KMS-11 (cell line): ENCODE measurements around the gene PAF1.

Experiments
- H2AFZ ChIP-seq: fragments of 200-600 bp; sonication (generic); 2 replicates; pipeline ENCODE4 v1.6.1; 2016; ENCODE audit warnings: antibody characterized with exemption, mixed run types, low read depth
- H3K27ac ChIP-seq: fragments of 200-600 bp; sonication (generic); 2 replicates; pipeline ENCODE4 v1.6.1; 2016; ENCODE audit warnings: mild to moderate bottlenecking, mixed run types
- H3K27me3 ChIP-seq: fragments of 200-600 bp; sonication (generic); 2 replicates; pipeline ENCODE4 v1.6.1; 2017; ENCODE audit warnings: mild to moderate bottlenecking, low read depth, mixed run types, moderate library complexity; ENCODE audit not compliant: insufficient read depth
- H3K36me3 ChIP-seq: fragments of 200-600 bp; sonication (generic); 2 replicates; pipeline ENCODE4 v1.6.1; 2017; ENCODE audit warnings: mild to moderate bottlenecking, mixed run types; ENCODE audit not compliant: insufficient read depth
- H3K4me1 ChIP-seq: fragments of 200-600 bp; sonication (generic); 2 replicates; pipeline ENCODE4 v1.6.1; 2016; ENCODE audit warnings: mild to moderate bottlenecking, low read depth, mixed run types; ENCODE audit not compliant: poor library complexity, severe bottlenecking
- H3K4me2 ChIP-seq: fragments of 200-600 bp; sonication (generic); 2 replicates; pipeline ENCODE4 v1.7.0; 2016; ENCODE audit warnings: mild to moderate bottlenecking, mixed run types
- H3K4me3 ChIP-seq: fragments of 200-600 bp; sonication (generic); IDR thresholded peaks from 2 replicates; pipeline ENCODE4 v1.6.1; 2017; ENCODE audit warnings: low read depth, low read length, mixed read lengths; ENCODE audit not compliant: insufficient read depth
- H3K79me2 ChIP-seq: fragments of 200-600 bp; sonication (generic); 2 replicates; pipeline ENCODE4 v1.6.1; 2016; ENCODE audit warnings: low read depth, mixed run types; ENCODE audit not compliant: insufficient read depth
- H3K9ac ChIP-seq: fragments of 200-600 bp; sonication (generic); 2 replicates; pipeline ENCODE4 v1.6.1; 2016; ENCODE audit warnings: mild to moderate bottlenecking, mixed run types
- H4K20me1 ChIP-seq: fragments of 200-600 bp; sonication (generic); 2 replicates; pipeline ENCODE4 v1.6.1; 2016; ENCODE audit warnings: mild to moderate bottlenecking, mixed run types; ENCODE audit not compliant: insufficient read depth
- CTCF ChIP-seq: fragments of 200-600 bp; sonication (generic); conservative IDR thresholded peaks from 2 replicates; pipeline ENCODE4 v1.6.1; 2017; ENCODE audit warnings: low read depth, mild to moderate bottlenecking, antibody characterized with exemption, low read length, moderate library complexity, mixed read lengths

Gene PAF1

DNA sequence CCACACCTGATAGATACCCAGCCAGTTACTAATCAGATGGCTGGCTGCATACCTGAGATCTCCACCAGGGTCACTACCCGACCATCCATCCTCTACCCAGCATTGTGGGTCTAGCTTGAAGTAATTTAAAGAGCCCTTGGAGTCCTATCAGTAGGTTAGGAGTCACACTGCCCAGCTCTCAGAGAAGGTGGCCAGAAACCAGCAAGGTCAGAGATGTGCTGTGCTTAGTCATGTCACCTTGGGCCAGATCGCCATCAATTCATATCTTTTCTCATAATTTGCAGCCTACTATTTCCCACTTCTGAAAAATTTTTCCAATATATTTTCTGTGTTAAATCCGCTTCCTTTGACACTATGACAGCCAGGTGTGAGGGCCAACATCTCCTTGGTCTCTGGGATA lies 34.8 kb downstream of the PAF1 start:
- H3K27ac ChIP-seq = no peak overlapping the region
- H3K36me3 ChIP-seq = peaks cover 6% of the 10 kb centered on the region; the same call in 1 of the 2 replicates
- no peak overlapping the region for H2AFZ ChIP-seq
- H3K9ac ChIP-seq = no peak overlapping the region
- H4K20me1 ChIP-seq = no peaks in the 10 kb centered on the region
- no peaks in the 10 kb centered on the region for H3K27me3 ChIP-seq
- H3K4me2 ChIP-seq = no peak overlapping the region
- H3K79me2 ChIP-seq = peaks cover 6% of the 10 kb centered on the region; the same call in 1 of the 2 replicates
- TF ChIP-seq CTCF = no peak
- peaks cover 19% of the 10 kb centered on the region for H3K4me1 ChIP-seq
- no peak overlapping the region for H3K4me3 ChIP-seq

- Histone ChIP-seq H3K4me1 (peaks cover 26% of the 10 kb centered on the region), H4K20me1 (no peaks in the 10 kb centered on the region), H3K36me3 (peaks cover 6% of the 10 kb centered on the region; the same call in 1 of the 2 replicates), H3K4me3 (no peak overlapping the region), H3K27me3 (no peaks in the 10 kb centered on the region), H3K27ac (no peak overlapping the region), H3K9ac (no peak overlapping the region), H3K79me2 (peaks cover 14% of the 10 kb centered on the region; the same call in 1 of the 2 replicates), H2AFZ (no peak overlapping the region), H3K4me2 (no peak overlapping the region)
- TF ChIP-seq CTCF = no peak
Measured at GRCh38 chr19:39355253-39355652, 35.7 kb downstream of the PAF1 start.

DNA sequence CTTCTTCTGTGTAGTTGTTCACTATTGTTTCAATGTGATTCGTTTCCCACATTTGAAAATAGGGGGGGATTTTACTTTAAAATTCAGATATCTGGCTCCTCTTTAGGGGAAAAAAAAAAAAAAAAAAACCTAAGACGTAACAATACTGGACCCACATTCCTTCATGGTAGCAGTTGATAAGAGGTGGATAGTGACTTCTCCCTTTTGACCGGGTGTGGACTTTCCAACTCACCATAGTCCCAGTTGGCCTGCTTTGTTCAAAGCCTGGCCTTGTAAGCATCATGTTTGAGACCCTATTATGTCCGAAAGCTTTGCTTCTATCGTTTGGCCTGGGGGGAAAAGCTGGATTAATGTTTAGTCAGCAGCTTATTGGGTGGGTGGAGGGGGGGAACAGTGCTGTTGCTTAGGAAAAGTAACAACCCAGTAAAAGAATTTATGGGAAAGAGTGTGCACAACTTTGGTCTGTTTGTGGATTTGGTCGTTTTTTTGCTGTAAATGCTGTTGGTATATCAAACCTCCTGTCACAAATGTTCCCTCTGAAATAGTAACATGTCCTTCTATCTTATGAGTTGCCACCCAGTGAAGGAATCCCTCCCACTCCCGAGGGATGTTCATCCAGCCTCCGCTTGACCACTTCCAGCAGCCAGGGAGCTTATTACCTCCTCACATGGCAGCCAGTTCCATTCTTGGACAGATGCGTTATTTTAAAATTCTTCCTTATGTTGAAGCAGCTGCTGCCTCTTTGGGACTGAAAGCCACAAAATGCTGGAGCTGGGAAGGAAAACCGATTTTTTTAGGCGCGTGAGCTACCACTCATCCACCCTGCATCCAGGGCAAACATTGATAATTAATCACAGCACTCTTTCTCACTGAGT lies 38.3 kb downstream of the PAF1 start:
- H3K27ac ChIP-seq = peak overlapping the region; percentile 61; the same call in 1 of the 2 replicates
- H3K4me2 ChIP-seq = peak overlapping the region; percentile 61
- H4K20me1 ChIP-seq = no peaks in the 10 kb centered on the region
- TF ChIP-seq CTCF = no peak
- H3K36me3 ChIP-seq = no peaks in the 10 kb centered on the region; the same call in 1 of the 2 replicates
- H3K79me2 ChIP-seq = peaks cover 16% of the 10 kb centered on the region; the same call in 1 of the 2 replicates
- peaks cover 33% of the 10 kb centered on the region for H3K4me1 ChIP-seq
- H3K4me3 ChIP-seq = no peak overlapping the region
- no peaks in the 10 kb centered on the region for H3K27me3 ChIP-seq
- H3K9ac ChIP-seq = no peak overlapping the region
- no peak overlapping the region for H2AFZ ChIP-seq

GRCh38 chr19:39351537-39352064 lies 39.3 kb downstream of the PAF1 start:
- Histone ChIP-seq H3K4me1 (peaks cover 43% of the 10 kb centered on the region), H2AFZ (no peak overlapping the region), H3K79me2 (peaks cover 16% of the 10 kb centered on the region; the same call in 1 of the 2 replicates), H3K36me3 (no peaks in the 10 kb centered on the region; the same call in 1 of the 2 replicates), H3K27ac (peak overlapping the region; percentile 61), H3K4me3 (no peak overlapping the region), H3K4me2 (peak overlapping the region; percentile 61), H4K20me1 (no peaks in the 10 kb centered on the region), H3K9ac (peak overlapping the region; percentile 9; the same call in 1 of the 2 replicates), H3K27me3 (no peaks in the 10 kb centered on the region)
- peak; percentile 47; the same call in 1 of the 2 replicates for TF ChIP-seq CTCF
